Keratinocyte (primary cell): Measurements from ENCODE around the gene CD34. TPM values are rescaled to one million over a fixed set of nuclear protein-coding genes. Genes with fewer than 3 reads are reported as not detected.

Source experiments
- DNase-seq: peaks from one replicate; pipeline ENCODE4 v3.0.0-alpha.2; 2011; ENCODE audit warnings: low read depth, missing footprints, low spot score
- FAIRE-seq: peaks from 2 replicates; lab custom pipeline; 2011; peaks lifted over from hg19 to GRCh38; lab: Jason Lieb, UNC
- H2AFZ ChIP-seq: 2 replicates; pipeline ENCODE4 v1.6.0; 2012; ENCODE audit warnings: low read length, control low read depth, inconsistent platforms; ENCODE audit not compliant: control insufficient read depth
- H3K27ac ChIP-seq: 2 replicates; pipeline ENCODE4 v1.5.1; 2011; ENCODE audit warnings: low read length; ENCODE audit not compliant: control insufficient read depth, insufficient read depth
- H3K27me3 ChIP-seq: 3 replicates; pipeline ENCODE4 v1.6.0; 2011; ENCODE audit warnings: low read length; ENCODE audit not compliant: control insufficient read depth, insufficient read depth; ENCODE audit errors: extremely low read depth
- H3K36me3 ChIP-seq, 2 experiments: 2 replicates in 1 of 2; 3 replicates in 1 of 2; pipeline ENCODE4 v1.5.1; 2011; ENCODE audit warnings: low read length in 2 of 2, mild to moderate bottlenecking in 1 of 2; ENCODE audit not compliant: control insufficient read depth in 2 of 2, insufficient read depth in 2 of 2; ENCODE audit errors: extremely low read depth in 1 of 2
- H3K4me1 ChIP-seq: 3 replicates; pipeline ENCODE4 v1.5.1; 2011; ENCODE audit warnings: low read length; ENCODE audit not compliant: control insufficient read depth, insufficient read depth; ENCODE audit errors: extremely low read depth
- H3K4me2 ChIP-seq: 3 replicates; pipeline ENCODE4 v1.6.0; 2011; ENCODE audit warnings: low read depth, low read length; ENCODE audit not compliant: control insufficient read depth, insufficient read depth; ENCODE audit errors: extremely low read depth
- H3K4me3 ChIP-seq, 3 experiments: fragments of 200-600 bp in 1 of 3; sonication (generic) in 1 of 3; 2 replicates in 2 of 3; 3 replicates in 1 of 3; pipeline ENCODE4 v1.5.1; 2011 to 2016; ENCODE audit warnings: low read length in 3 of 3, mild to moderate bottlenecking in 3 of 3, control low read depth in 2 of 3, inconsistent platforms in 1 of 3, low read depth in 1 of 3, mixed read lengths in 1 of 3, mixed run types in 1 of 3, moderate library complexity in 1 of 3; ENCODE audit not compliant: control insufficient read depth in 2 of 3, insufficient read depth in 2 of 3; ENCODE audit errors: extremely low read depth in 1 of 3
- H3K79me2 ChIP-seq: 2 replicates; pipeline ENCODE4 v1.6.0; 2012; ENCODE audit warnings: low read length; ENCODE audit not compliant: control insufficient read depth, insufficient read depth
- H3K9ac ChIP-seq: 3 replicates; pipeline ENCODE4 v1.6.0; 2011; ENCODE audit warnings: low read length; ENCODE audit not compliant: control insufficient read depth, insufficient read depth; ENCODE audit errors: extremely low read depth
- H3K9me1 ChIP-seq: 3 replicates; pipeline ENCODE4 v1.6.0; 2011; ENCODE audit warnings: low read length; ENCODE audit not compliant: control insufficient read depth, insufficient read depth; ENCODE audit errors: extremely low read depth
- H3K9me3 ChIP-seq: 2 replicates; pipeline ENCODE4 v1.5.1; 2012; ENCODE audit warnings: low read depth, low read length; ENCODE audit not compliant: control insufficient read depth
- H4K20me1 ChIP-seq: 3 replicates; pipeline ENCODE4 v1.6.0; 2011; ENCODE audit warnings: low read length; ENCODE audit not compliant: control insufficient read depth, insufficient read depth; ENCODE audit errors: extremely low read depth
- CTCF ChIP-seq, 3 experiments: IDR thresholded peaks in 1 of 3; conservative IDR thresholded peaks in 1 of 3; optimal IDR thresholded peaks in 1 of 3; 2 replicates in 2 of 3; 3 replicates in 1 of 3; pipeline versions ENCODE3 to v1.5.1; 2011; ENCODE audit warnings: low read length in 3 of 3, mild to moderate bottlenecking in 3 of 3, moderate library complexity in 2 of 3, control low read depth in 1 of 3, inconsistent platforms in 1 of 3; ENCODE audit not compliant: insufficient read depth in 2 of 3; ENCODE audit errors: extremely low read depth in 1 of 3
- EZH2 ChIP-seq: IDR thresholded peaks from one replicate; pipeline ENCODE4 v1.6.1; 2012; ENCODE audit warnings: inconsistent platforms, mild to moderate bottlenecking, low read length, moderate library complexity
- dilution Hi-C: fragments of 300-500 bp; cut with MboI; formaldehyde crosslinking; loops from one replicate; pipeline ENCODE4 v1.7.0; 2020; ENCODE audit warnings: low sequenced_read_pairs; ENCODE audit not compliant: extremely low pct_ligation_motif_present
- polyA plus RNA-seq, 5 experiments: library from polyadenylated mRNA; depleted of rRNA in 3 of 5; stranded (reverse) in 3 of 5; stranded (forward) in 1 of 5; unstranded in 1 of 5; fragments of >200 nt; gene quantifications; 1 replicate in 1 of 5; 2 replicates in 3 of 5; 3 replicates in 1 of 5; pipeline versions ENCODE4 v1.2.1 to v1.2.3, GENCODE V29; 2011 to 2012; ENCODE audit warnings: missing spikeins in 2 of 5, low read depth in 1 of 5, low replicate concordance in 1 of 5

Gene CD34
- polyA plus RNA-seq, 1 donor (not counting 4 experiments of a cell fraction or from before 2014, with no cell fraction given) = 0.03 TPM

DNA sequence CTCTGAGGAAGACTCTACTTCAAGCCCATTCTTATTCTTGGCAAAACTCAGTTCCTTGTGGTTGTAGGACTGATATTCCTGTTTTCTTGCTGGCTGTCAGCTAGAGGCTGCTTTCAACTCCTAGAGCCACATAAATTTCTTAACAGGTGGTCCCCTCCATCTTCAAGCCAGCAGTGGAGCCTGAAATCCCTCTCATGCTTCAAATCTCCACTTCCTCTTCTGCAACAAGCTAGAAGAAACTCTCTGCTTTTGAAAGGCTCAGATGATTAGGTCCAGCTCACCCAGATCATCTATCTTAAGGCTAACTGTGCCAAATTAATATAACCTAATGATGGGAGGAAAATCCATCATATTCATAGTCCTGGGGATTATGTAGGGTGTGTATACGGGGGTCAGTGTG, 43.2 kb upstream of the CD34 start:
- Histone ChIP-seq H3K27me3 (peaks cover 5% of the 10 kb centered on the region), H3K27ac (no peak overlapping the region), H2AFZ (no peak overlapping the region), H4K20me1 (no peaks in the 10 kb centered on the region), H3K9ac (no peak overlapping the region), H3K36me3 (no peaks in the 10 kb centered on the region), H3K79me2 (no peaks in the 10 kb centered on the region), H3K4me2 (no peak overlapping the region), H3K9me1 (no peaks in the 10 kb centered on the region), H3K9me3 (no peaks in the 10 kb centered on the region), H3K4me3 (no peak overlapping the region), H3K4me1 (no peaks in the 10 kb centered on the region)
- no peak for DNase-seq
- dilution Hi-C loops = no loop called here
- no peak for FAIRE-seq
- TF ChIP-seq CTCF (optimal IDR thresholded peaks at IDR 0.05 in 1 of 3, IDR thresholded peaks at IDR 0.05 in 1 of 3, conservative IDR thresholded peaks at IDR 0.05 in 1 of 3; ENCODE audit: extremely low read depth in 1 of 3, insufficient read depth in 2 of 3, low read length in 3 of 3) (no peak), EZH2 (no peak)

DNA sequence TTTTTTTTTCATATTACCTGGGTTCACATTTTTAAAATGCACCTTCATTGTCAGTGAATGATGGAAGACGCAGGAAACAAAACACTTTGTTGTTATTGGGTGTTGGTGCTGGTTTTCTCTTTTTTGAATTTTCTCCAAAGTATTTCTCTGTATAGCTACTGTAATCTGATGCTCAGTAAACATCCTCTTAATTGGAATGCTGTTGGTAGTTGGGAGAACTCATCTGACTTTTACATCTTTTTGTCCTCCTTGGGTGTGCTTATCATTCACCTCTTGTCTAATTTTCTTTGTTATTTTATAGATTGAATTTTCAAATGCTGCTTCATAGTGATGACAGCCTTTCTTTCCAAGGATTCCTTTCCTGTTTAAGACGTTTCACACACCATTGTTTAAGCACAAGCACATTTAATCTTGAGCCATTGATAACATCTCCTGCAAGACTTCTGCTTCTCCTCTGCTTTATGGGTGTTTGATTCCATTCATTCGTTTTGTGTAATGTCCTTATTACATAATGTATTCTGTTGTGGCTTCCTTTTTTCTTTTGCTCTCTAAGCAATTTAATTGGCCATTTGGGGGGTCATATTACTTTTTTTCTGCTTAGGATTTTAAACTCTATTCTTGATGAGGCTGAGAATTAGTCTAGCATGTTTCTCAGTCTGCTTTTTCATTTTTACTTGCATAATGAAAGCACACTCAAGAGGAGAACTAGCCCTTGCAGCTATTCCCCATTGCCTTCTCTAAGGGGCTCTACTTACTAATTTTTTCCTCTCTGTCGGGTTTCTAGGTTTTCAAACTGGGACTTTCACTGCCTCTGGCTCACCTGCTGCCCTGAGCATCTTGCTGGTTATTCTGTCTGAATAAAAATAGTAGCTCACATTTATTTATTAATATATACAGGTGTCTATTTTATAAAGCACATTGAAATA, 42.0 kb upstream of the CD34 start:
- no peak for DNase-seq
- no peak overlapping the region for H3K4me2 ChIP-seq
- H3K27me3 ChIP-seq = no peaks in the 10 kb centered on the region
- no peak for TF ChIP-seq CTCF (optimal IDR thresholded peaks at IDR 0.05 in 1 of 3, IDR thresholded peaks at IDR 0.05 in 1 of 3, conservative IDR thresholded peaks at IDR 0.05 in 1 of 3; ENCODE audit: extremely low read depth in 1 of 3, insufficient read depth in 2 of 3, low read length in 3 of 3)
- no peak for TF ChIP-seq EZH2
- H3K79me2 ChIP-seq = no peaks in the 10 kb centered on the region
- H3K36me3 ChIP-seq = no peaks in the 10 kb centered on the region
- H2AFZ ChIP-seq = no peak overlapping the region
- H4K20me1 ChIP-seq = no peaks in the 10 kb centered on the region
- no peaks in the 10 kb centered on the region for H3K9me1 ChIP-seq
- H3K9me3 ChIP-seq = no peaks in the 10 kb centered on the region
- dilution Hi-C loops = no loop called here
- FAIRE-seq = no peak
- H3K9ac ChIP-seq = no peak overlapping the region
- no peak overlapping the region for H3K27ac ChIP-seq
- no peaks in the 10 kb centered on the region for H3K4me1 ChIP-seq
- H3K4me3 ChIP-seq = no peak overlapping the region
